ENCODE measurements around the gene SLAMF8. TPM values are rescaled to one million over a fixed set of nuclear protein-coding genes. Genes with fewer than 3 reads are reported as not detected.

Gene SLAMF8
- total and polyA plus RNA-seq, 2 of the 8 experiments (the other 6 are each of a cell fraction or from before 2014, with no cell fraction given) = not detected

DNA sequence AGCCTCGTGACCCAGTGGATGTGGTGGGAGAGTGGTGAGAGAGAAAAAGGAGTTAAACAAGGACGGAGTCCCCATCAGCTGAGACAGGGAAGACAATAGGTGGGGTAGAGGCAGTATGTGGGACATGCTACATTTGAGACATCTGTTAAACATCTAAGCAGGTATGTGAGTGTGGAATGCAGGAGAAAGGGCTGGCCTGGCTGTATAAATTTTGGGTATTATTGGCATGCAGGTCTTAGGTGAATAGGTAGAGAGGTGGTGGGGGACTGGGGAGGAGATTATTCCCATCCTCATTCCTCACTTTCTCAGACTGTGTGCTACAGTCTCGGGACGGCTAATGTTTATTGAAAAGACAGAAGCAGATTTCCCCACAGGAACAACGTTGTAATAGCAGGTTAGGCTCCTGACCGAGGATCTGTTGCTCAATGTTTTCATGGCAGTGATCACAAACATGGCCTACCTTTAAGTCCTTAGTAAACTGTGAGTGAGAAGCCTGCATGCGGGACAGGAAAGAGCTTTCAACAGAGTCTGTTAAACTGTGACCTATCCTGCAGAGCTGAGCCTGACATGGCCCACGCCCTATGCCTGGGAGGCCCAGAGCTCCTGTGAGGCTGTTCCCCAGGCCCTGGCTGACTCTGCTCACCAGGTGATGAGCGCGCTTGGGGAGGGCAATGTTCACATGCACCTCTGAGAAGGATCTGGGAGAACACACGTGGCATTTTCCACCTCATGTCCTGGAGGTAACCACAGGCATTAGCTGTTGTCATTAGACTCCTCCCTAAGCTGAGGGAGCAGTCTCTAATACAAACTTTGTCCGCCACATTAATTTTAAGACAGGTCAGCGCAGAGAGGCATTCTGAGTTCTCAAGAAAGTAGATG, 19.3 kb downstream of the SLAMF8 start:
- Histone ChIP-seq H2AK5ac (ENCODE audit: low read depth, low read length) (no peak overlapping the region), H4K20me1 (replicated peaks in 1 of 2; ENCODE audit: control insufficient read depth in 1 of 2, insufficient read depth in 2 of 2, low read length in 2 of 2) (peaks cover 0 to 2% of the 10 kb centered on the region in 2 experiments), H3K4me2 (ENCODE audit: insufficient read depth in 1 of 2, low read depth in 2 of 2, low read length in 2 of 2) (no peak overlapping the region), H3K27ac (ENCODE audit: low read depth, low read length) (no peak overlapping the region), H2BK20ac (ENCODE audit: low read length) (no peak overlapping the region), H3K4ac (replicated peaks; ENCODE audit: insufficient read length, low read depth, low read length) (no peak overlapping the region), H3K9me3 (ENCODE audit: insufficient read depth in 2 of 2, low read depth in 1 of 2, low read length in 1 of 2) (no peaks in the 10 kb centered on the region), H3K27me3 (replicated peaks in 1 of 4; ENCODE audit: control insufficient read depth in 3 of 4, extremely low read depth in 1 of 4, insufficient read depth in 3 of 4, low read length in 3 of 4) (0 out of 7 replicates have a peak, but pooled peaks cover 0 to 2% (median 0%) of the 10 kb centered on the region in 4 experiments), H3K23me2 (ENCODE audit: low read depth, low read length) (no peaks in the 10 kb centered on the region), H2BK120ac (replicated peaks; ENCODE audit: low read depth, low read length) (no peak overlapping the region), H4K8ac (ENCODE audit: extremely low read depth, insufficient read depth, low read length) (no peak overlapping the region), H3K4me3 (ENCODE audit: extremely low read depth in 1 of 4, insufficient read depth in 2 of 4, low read depth in 3 of 4, low read length in 4 of 4) (no peak overlapping the region), H3K79me1 (ENCODE audit: low read depth, low read length) (no peaks in the 10 kb centered on the region), H3K56ac (replicated peaks; ENCODE audit: insufficient read length, low read depth, low read length) (no peak overlapping the region), H2BK12ac (ENCODE audit: low read depth, low read length) (no peak overlapping the region), H4K5ac (ENCODE audit: insufficient read length, low read depth, low read length) (no peak overlapping the region), H3K9ac (replicated peaks in 1 of 4; ENCODE audit: extremely low read depth in 1 of 4, low read depth in 3 of 4, low read length in 3 of 4) (no peak overlapping the region; a peak in 1 of 7 replicates), H3K14ac (ENCODE audit: insufficient read length) (no peak overlapping the region), H3K18ac (ENCODE audit: extremely low read depth, low read length) (no peak overlapping the region), H3K4me1 (replicated peaks in 1 of 4; ENCODE audit: control insufficient read depth in 3 of 4, insufficient read depth in 4 of 4, low read length in 3 of 4) (no peaks in the 10 kb centered on the region; a peak in 1 of 7 replicates), H3K79me2 (ENCODE audit: control insufficient read depth in 1 of 2, insufficient read depth in 2 of 2, low read length in 2 of 2) (no peaks in the 10 kb centered on the region), H3K23ac (ENCODE audit: insufficient read length) (no peak overlapping the region), H4K91ac (replicated peaks; ENCODE audit: insufficient read length, low read length) (no peak overlapping the region), H2AFZ (ENCODE audit: low read length) (no peak overlapping the region), H2BK15ac (ENCODE audit: low read length) (no peak overlapping the region), H3K36me3 (ENCODE audit: control insufficient read depth in 2 of 4, insufficient read depth in 4 of 4, low read length in 3 of 4) (no peaks in the 10 kb centered on the region), H2BK5ac (ENCODE audit: low read depth, low read length) (no peak overlapping the region)
- FAIRE-seq (no peak), DNase-seq (ENCODE audit: low read depth in 1 of 2, low spot score in 2 of 2) (no peak)
- ChIA-PET CTCF (ENCODE audit: partially characterized antibody) (interaction anchor here (0.6 to 2.1 kb wide), 5 partner anchors 9 to 55 kb away, joined by 3 to 5 read pairs (median 3); no protein-coding TSS in a partner anchor), POLR2A (ENCODE audit: partially characterized antibody) (no interaction called here)
- 87% methylated on average over 13 of the region's 13 CpGs; no CpG with 5 or more reads in 1 of the 2 experiments for WGBS, 2 experiments (ENCODE audit: extremely low coverage in 1 of 2, insufficient coverage in 1 of 2, insufficient read length in 1 of 2, insufficient replicate concordance in 2 of 2, low coverage in 1 of 2, low lambda C conversion rate in 2 of 2, missing lambda C conversion rate in 1 of 2)
- TF ChIP-seq SRF (IDR thresholded peaks at IDR 0.05; ENCODE audit: low read depth, low read length) (no peak), ASH2L (IDR thresholded peaks at IDR 0.05; ENCODE audit: low read length) (no peak), JUN (IDR thresholded peaks at IDR 0.05; ENCODE audit: low read depth, low read length) (no peak), SP2 (IDR thresholded peaks at IDR 0.05; ENCODE audit: low read length) (no peak), EGR1 (IDR thresholded peaks at IDR 0.05; ENCODE audit: borderline replicate concordance, low read depth, low read length) (no peak), TAF1 (IDR thresholded peaks at IDR 0.05; ENCODE audit: low read depth, low read length) (no peak), KDM1A (IDR thresholded peaks at IDR 0.05; ENCODE audit: borderline replicate concordance, low read length) (no peak), GABPA (IDR thresholded peaks at IDR 0.05; ENCODE audit: borderline replicate concordance, insufficient read depth, low read length) (no peak)
- TF ChIP-seq, protein P1, sequence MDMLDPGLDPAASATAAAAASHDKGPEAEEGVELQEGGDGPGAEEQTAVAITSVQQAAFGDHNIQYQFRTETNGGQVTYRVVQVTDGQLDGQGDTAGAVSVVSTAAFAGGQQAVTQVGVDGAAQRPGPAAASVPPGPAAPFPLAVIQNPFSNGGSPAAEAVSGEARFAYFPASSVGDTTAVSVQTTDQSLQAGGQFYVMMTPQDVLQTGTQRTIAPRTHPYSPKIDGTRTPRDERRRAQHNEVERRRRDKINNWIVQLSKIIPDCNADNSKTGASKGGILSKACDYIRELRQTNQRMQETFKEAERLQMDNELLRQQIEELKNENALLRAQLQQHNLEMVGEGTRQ (IDR thresholded peaks at IDR 0.05; ENCODE audit: low read length) = no peak
